ENCODE measurements around the gene BICC1. TPM values are rescaled to one million over a fixed set of nuclear protein-coding genes. Genes with fewer than 3 reads are reported as not detected.

The BICC1 gene
- total RNA-seq, 1 experiment from 2014 or later: 0.67 TPM

GRCh38 chr10:58666024-58666423 is 153.4 kb downstream of the BICC1 start:
- Histone ChIP-seq H3K36me3 (ENCODE audit: control insufficient read depth, insufficient read depth, low read length) (no peaks in the 10 kb centered on the region), H3K27me3 (ENCODE audit: control insufficient read depth, insufficient read depth, low read length) (no peaks in the 10 kb centered on the region), H3K27ac (ENCODE audit: low read length) (no peak overlapping the region), H3K4me3 (ENCODE audit: low read depth in 2 of 2, low read length in 2 of 2) (peak overlapping the region in 1 of 2 experiments; percentile 2; a peak in 1 of 4 replicates), H3K9me3 (ENCODE audit: control insufficient read depth, insufficient read depth, low read depth, low read length) (peaks cover 5% of the 10 kb centered on the region; the same call in 1 of the 2 replicates), H3K4me1 (ENCODE audit: control insufficient read depth, insufficient read depth, low read length) (no peaks in the 10 kb centered on the region)
- CTCF ChIA-PET: no interaction called here
- ATAC-seq (no peak), DNase-seq (ENCODE audit: low read depth, low spot score) (no peak)
- in situ Hi-C loops (cut with HindIII; ENCODE audit: low pct_unique_long_range_greater_than_20kb, low sequenced_read_pairs): no loop called here
- BruUV-seq (replicated peaks): no TSS peak
- intact Hi-C loops (cut with micrococcal nuclease; ENCODE audit: unreplicated experiment): no loop called here
- POLR2A ChIA-PET: no interaction called here
- TF ChIP-seq CTCF (IDR thresholded peaks at IDR 0.05) (no peak), TCF7L2 (IDR thresholded peaks at IDR 0.05; ENCODE audit: low read depth, low read length) (no peak), REST (IDR thresholded peaks at IDR 0.05; ENCODE audit: insufficient read depth in 1 of 2, low read depth in 2 of 2, low read length in 1 of 2) (no peak), SIN3A (IDR thresholded peaks at IDR 0.05; ENCODE audit: borderline replicate concordance, insufficient read depth, low read depth, low read length) (no peak), POLR2AphosphoS5 (IDR thresholded peaks at IDR 0.05; ENCODE audit: low read depth, low read length) (no peak)

GRCh38 chr10:58667658-58668310 is 155.1 kb downstream of the BICC1 start:
- Histone ChIP-seq H3K4me1 (ENCODE audit: control insufficient read depth, insufficient read depth, low read length) (no peaks in the 10 kb centered on the region), H3K27me3 (ENCODE audit: control insufficient read depth, insufficient read depth, low read length) (no peaks in the 10 kb centered on the region), H3K4me3 (ENCODE audit: low read depth in 2 of 2, low read length in 2 of 2) (no peak overlapping the region), H3K27ac (ENCODE audit: low read length) (no peak overlapping the region), H3K9me3 (ENCODE audit: control insufficient read depth, insufficient read depth, low read depth, low read length) (peaks cover 5% of the 10 kb centered on the region; the same call in 1 of the 2 replicates), H3K36me3 (ENCODE audit: control insufficient read depth, insufficient read depth, low read length) (no peaks in the 10 kb centered on the region)
- intact Hi-C loops (cut with micrococcal nuclease; ENCODE audit: unreplicated experiment): no loop called here
- in situ Hi-C loops (cut with HindIII; ENCODE audit: low pct_unique_long_range_greater_than_20kb, low sequenced_read_pairs): no loop called here
- no TSS peak for BruUV-seq (replicated peaks)
- POLR2A ChIA-PET: no interaction called here
- no peak for TF ChIP-seq REST (IDR thresholded peaks at IDR 0.05; ENCODE audit: insufficient read depth in 1 of 2, low read depth in 2 of 2, low read length in 1 of 2)
- TF ChIP-seq CTCF (IDR thresholded peaks at IDR 0.05): no peak
- TF ChIP-seq TCF7L2 (IDR thresholded peaks at IDR 0.05; ENCODE audit: low read depth, low read length): no peak
- no peak for TF ChIP-seq SIN3A (IDR thresholded peaks at IDR 0.05; ENCODE audit: borderline replicate concordance, insufficient read depth, low read depth, low read length)
- no peak for TF ChIP-seq POLR2AphosphoS5 (IDR thresholded peaks at IDR 0.05; ENCODE audit: low read depth, low read length)
- CTCF ChIA-PET: no interaction called here
- no peak for DNase-seq (ENCODE audit: low read depth, low spot score)
- ATAC-seq: no peak
